B cell (primary cell): ENCODE results near the gene ANKRD49.

Source experiments
- EZH2 ChIP-seq: IDR thresholded peaks from 2 replicates; pipeline ENCODE4 v1.6.1; 2012; ENCODE audit warnings: borderline replicate concordance, low read depth, mild to moderate bottlenecking, moderate library complexity, low read length; ENCODE audit not compliant: insufficient read depth, poor library complexity, severe bottlenecking
- TF ChIP-seq, protein P1 (sequence below): fragments of 200-600 bp; IDR thresholded peaks from one replicate; pipeline ENCODE4 v1.8.0; 2022; ENCODE audit warnings: antibody characterized with exemption, mild to moderate bottlenecking

DNA sequence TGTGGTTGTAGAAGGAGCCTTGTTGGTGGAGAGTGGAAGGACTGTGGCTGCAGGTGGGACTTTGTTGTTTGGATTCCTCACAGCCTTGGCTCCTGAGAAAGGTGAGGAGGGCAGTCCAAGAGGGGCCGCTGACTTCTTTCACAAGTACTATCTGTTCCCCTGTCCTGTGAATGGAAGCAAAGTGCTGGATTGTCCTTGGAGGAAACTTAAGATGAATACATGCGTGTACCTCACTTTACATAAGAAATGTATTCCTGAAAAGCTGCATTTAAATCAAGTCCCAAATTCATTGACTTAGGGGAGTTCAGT is 52.3 kb downstream of the ANKRD49 start:
- TF ChIP-seq, protein P1, sequence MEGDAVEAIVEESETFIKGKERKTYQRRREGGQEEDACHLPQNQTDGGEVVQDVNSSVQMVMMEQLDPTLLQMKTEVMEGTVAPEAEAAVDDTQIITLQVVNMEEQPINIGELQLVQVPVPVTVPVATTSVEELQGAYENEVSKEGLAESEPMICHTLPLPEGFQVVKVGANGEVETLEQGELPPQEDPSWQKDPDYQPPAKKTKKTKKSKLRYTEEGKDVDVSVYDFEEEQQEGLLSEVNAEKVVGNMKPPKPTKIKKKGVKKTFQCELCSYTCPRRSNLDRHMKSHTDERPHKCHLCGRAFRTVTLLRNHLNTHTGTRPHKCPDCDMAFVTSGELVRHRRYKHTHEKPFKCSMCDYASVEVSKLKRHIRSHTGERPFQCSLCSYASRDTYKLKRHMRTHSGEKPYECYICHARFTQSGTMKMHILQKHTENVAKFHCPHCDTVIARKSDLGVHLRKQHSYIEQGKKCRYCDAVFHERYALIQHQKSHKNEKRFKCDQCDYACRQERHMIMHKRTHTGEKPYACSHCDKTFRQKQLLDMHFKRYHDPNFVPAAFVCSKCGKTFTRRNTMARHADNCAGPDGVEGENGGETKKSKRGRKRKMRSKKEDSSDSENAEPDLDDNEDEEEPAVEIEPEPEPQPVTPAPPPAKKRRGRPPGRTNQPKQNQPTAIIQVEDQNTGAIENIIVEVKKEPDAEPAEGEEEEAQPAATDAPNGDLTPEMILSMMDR = no peak
- TF ChIP-seq EZH2 = no peak
